SH-SY5Y (cell line): Measurements from ENCODE around the gene HMGXB3.

ENCODE experiments used
- GATA2 ChIP-seq: IDR thresholded peaks from 2 replicates; pipeline ENCODE4 v1.6.1; 2011; ENCODE audit warnings: mild to moderate bottlenecking, low read depth, low read length
- GATA3 ChIP-seq: IDR thresholded peaks from 2 replicates; pipeline ENCODE4 v1.6.1; 2011; ENCODE audit warnings: low read depth, mild to moderate bottlenecking, low read length, moderate library complexity

- no peak for TF ChIP-seq GATA2
- TF ChIP-seq GATA3: no peak
These were observed 52.6 kb downstream of the HMGXB3 start for GRCh38 chr5:150052956-150053712.
